HG02642 (cell line): ENCODE results near the gene CCDC68.
"Not testable (repeated sequence)": the region's sequence is repeated elsewhere in the genome, so short reads cannot be mapped to it uniquely, and the experiment has no call there.

Experiments used
- ATAC-seq: cut with Tn5 transposase; IDR thresholded peaks from one replicate; pipeline ENCODE4 v1.9.1; 2021; ENCODE audit warnings: mild to moderate bottlenecking; ENCODE audit not compliant: unreplicated experiment, poor library complexity

Gene CCDC68

GRCh38 chr18:54879691-54880090 lies 79.6 kb downstream of the CCDC68 start:
- ATAC-seq: no peak

GRCh38 chr18:54878659-54879358 lies 80.5 kb downstream of the CCDC68 start:
- ATAC-seq: no peak

- no peak for ATAC-seq
Observed at GRCh38 chr18:54878159-54878622, 81.1 kb downstream of the CCDC68 start.

GRCh38 chr18:54877076-54877475 lies 82.2 kb downstream of the CCDC68 start:
- ATAC-seq: no peak

GRCh38 chr18:54875063-54875462 lies 84.2 kb downstream of the CCDC68 start:
- ATAC-seq: no peak

GRCh38 chr18:54873884-54874255 lies 85.4 kb downstream of the CCDC68 start:
- no peak for ATAC-seq

GRCh38 chr18:54872681-54873080 lies 86.6 kb downstream of the CCDC68 start:
- ATAC-seq: no peak

- ATAC-seq: no peak
Observed at GRCh38 chr18:54871231-54871630, 88.0 kb downstream of the CCDC68 start.

- no peak for ATAC-seq
Observed at GRCh38 chr18:54867131-54867530, 92.1 kb downstream of the CCDC68 start.

GRCh38 chr18:54860941-54861340 lies 98.3 kb downstream of the CCDC68 start:
- no peak for ATAC-seq

- no peak for ATAC-seq
Observed at GRCh38 chr18:54859667-54860421, 99.4 kb downstream of the CCDC68 start.

- no peak for ATAC-seq
Observed at GRCh38 chr18:54857499-54857898, 101.8 kb downstream of the CCDC68 start.

- no peak for ATAC-seq
Observed at GRCh38 chr18:54856105-54856646, 103.1 kb downstream of the CCDC68 start.

- not testable (repeated sequence) for ATAC-seq
Observed at GRCh38 chr18:54855050-54855449, 104.2 kb downstream of the CCDC68 start.

GRCh38 chr18:54852780-54853675 lies 106.2 kb downstream of the CCDC68 start:
- no peak for ATAC-seq
